Duodenal mucosa (tissue), 2 donors: ENCODE measurements around the gene COL8A2.

Experiments used
- H3K27ac ChIP-seq: one replicate; pipeline ENCODE4 v1.7.0; 2013; ENCODE audit warnings: low read depth, low read length
- H3K27me3 ChIP-seq, 2 donors: one replicate each; pipeline ENCODE4 v1.7.0; 2013; ENCODE audit warnings: low read length in 2 of 2, control low read depth in 1 of 2; ENCODE audit not compliant: insufficient read depth in 2 of 2, control insufficient read depth in 1 of 2
- H3K36me3 ChIP-seq, 2 donors: one replicate each; pipeline ENCODE4 v1.7.0; 2013; ENCODE audit warnings: low read length in 2 of 2, control low read depth in 1 of 2; ENCODE audit not compliant: insufficient read depth in 2 of 2, control insufficient read depth in 1 of 2
- H3K4me1 ChIP-seq, 2 donors: one replicate each; pipeline ENCODE4 v1.7.0; 2013; ENCODE audit warnings: low read length in 2 of 2, control low read depth in 1 of 2; ENCODE audit not compliant: insufficient read depth in 2 of 2, control insufficient read depth in 1 of 2
- H3K4me3 ChIP-seq, 2 donors: one replicate each; pipeline ENCODE4 v1.7.0; 2013; ENCODE audit warnings: low read length in 2 of 2, low read depth in 1 of 2
- H3K9ac ChIP-seq, 2 donors: one replicate each; pipeline ENCODE4 v1.7.0; 2013; ENCODE audit warnings: low read length in 2 of 2, low read depth in 1 of 2
- H3K9me3 ChIP-seq, 2 donors: one replicate each; pipeline ENCODE4 v1.7.0; 2013; ENCODE audit warnings: low read length in 2 of 2, control low read depth in 1 of 2; ENCODE audit not compliant: control insufficient read depth in 1 of 2

COL8A2 gene

DNA sequence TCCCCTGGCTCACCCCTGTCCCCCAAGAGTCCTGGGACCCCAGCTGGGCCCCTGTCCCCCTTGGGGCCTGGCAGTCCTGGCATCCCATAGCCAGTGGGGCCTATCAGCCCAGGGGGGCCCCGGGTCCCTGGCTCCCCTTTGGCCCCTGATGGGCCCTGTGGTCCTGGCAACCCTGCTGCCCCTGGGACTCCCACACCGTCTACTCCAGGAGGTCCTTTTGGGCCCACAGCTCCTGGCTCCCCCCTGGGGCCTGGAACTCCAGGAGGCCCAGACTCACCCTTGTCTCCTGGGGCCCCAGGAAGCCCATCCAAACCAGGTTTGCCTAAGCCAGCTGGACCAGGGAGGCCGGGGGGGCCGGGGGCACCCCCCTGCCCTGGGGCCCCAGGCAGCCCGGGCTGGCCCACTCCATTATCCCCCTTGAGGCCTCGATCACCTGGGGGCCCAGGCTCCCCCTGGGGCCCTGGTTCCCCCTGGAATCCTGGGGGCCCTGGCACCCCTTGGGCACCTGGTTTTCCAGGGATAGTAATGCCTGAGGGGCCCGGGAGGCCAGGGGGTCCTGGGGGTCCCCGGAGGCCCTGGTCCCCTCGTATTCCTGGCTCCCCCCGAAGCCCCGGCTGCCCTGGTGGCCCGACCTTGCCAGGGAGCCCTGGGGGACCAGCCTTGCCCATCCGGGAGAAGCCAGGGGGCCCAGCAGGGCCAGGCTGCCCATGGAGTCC is 26.2 kb downstream of the COL8A2 start:
- Histone ChIP-seq H3K27me3 (no peaks in the 10 kb centered on the region), H3K4me3 (no peak overlapping the region), H3K27ac (no peak overlapping the region), H3K9me3 (no peaks in the 10 kb centered on the region), H3K9ac (no peak overlapping the region), H3K36me3 (peaks cover 12 to 30% of the 10 kb centered on the region in 2 donors), H3K4me1 (peaks cover 5% of the 10 kb centered on the region in 2 donors)

DNA sequence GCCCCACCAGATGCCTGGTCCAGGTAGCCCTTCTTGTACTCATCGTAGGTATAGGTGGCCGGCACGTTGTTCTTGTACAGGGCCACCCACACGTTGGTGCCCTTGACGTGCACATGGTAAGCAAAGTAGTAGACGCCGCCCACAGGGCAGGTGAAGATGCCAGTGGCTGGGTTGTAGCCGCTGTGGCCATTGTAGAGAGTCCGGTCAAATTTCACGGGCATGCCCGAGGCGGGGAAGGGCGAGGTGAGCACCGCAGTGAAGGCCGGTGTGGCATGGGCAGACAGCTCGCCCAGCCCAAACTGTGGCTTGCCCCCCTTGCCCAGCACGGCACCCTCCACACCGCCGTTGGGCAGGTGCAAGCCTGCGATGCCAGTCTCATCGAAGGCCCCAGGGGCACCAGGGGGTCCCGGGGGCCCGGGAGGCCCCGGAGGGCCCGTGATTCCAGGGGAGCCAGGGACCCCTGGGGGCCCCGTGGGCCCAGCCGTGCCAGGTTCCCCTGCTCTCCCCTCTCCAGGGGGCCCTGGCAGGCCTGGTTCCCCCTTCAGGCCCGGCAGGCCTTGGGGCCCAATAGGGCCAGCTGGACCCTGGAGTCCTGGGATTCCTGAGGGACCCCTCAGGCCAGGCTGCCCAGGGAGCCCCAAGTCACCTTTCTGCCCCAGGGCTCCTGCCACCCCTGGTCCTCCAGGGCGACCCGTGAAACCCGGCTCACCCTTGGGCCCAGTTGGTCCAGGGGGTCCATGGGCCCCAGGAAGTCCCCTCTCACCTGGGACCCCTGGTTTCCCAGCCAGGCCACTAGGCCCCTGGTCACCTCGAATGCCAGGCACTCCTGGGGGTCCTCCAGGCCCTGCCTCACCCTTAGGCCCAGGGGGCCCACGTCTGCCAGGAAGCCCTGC is 27.1 kb downstream of the COL8A2 start:
- H3K27ac ChIP-seq: no peak overlapping the region
- H3K36me3 ChIP-seq: peaks cover 21 to 38% of the 10 kb centered on the region in 2 donors
- H3K4me3 ChIP-seq: no peak overlapping the region
- H3K9me3 ChIP-seq: no peaks in the 10 kb centered on the region
- H3K27me3 ChIP-seq: no peaks in the 10 kb centered on the region
- no peak overlapping the region for H3K9ac ChIP-seq
- H3K4me1 ChIP-seq: peaks cover 5 to 8% of the 10 kb centered on the region in 2 donors

DNA sequence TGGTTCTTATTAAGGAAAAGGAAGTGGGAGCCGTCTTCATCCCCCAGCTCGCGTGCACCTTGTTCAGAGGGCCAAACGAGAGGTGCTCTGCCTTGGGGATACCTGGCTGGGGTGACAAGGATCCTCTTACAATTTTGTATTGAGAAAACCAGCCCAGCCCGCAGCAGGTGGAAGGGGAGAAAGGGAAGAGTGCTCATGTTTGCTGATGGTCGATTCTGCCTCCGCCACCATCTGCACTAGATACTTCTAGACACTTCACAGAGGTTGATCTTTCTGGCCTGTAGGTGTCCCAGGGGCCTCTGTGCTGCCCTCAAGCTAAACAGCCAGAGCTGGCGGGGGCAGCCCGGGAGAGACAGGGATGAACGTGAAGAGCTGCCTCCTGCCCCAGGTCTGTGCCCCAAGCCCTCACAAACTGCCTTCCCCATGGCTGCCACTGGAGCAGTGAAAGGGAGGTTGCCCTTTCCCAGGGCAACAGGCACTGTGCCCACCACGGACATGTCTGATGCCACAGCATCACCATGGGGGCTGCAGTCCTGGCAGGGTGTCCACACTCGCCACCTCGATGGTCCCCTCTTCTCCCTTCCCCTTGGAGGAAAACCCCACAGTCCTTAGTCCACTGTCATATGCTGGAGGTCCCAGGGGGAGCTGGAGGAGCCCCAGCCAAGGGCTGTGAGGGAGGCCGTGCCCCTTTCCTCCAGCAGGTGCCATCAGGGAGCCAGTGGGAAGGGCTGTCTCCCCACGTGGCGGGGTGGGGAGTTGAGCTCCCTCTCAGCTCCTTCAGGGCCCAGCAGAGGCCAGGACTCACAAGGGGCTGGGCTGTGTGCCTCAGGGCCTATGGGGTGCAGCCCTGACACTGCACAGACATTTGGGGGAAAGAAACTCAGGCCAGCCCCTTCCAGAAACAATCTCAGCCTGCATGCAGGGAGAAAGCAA is 28.3 kb downstream of the COL8A2 start:
- Histone ChIP-seq H3K4me3 (no peak overlapping the region), H3K9me3 (no peaks in the 10 kb centered on the region), H3K36me3 (peaks cover 33 to 50% of the 10 kb centered on the region in 2 donors), H3K27ac (no peak overlapping the region), H3K4me1 (peaks cover 5 to 8% of the 10 kb centered on the region in 2 donors), H3K27me3 (no peaks in the 10 kb centered on the region), H3K9ac (no peak overlapping the region)

DNA sequence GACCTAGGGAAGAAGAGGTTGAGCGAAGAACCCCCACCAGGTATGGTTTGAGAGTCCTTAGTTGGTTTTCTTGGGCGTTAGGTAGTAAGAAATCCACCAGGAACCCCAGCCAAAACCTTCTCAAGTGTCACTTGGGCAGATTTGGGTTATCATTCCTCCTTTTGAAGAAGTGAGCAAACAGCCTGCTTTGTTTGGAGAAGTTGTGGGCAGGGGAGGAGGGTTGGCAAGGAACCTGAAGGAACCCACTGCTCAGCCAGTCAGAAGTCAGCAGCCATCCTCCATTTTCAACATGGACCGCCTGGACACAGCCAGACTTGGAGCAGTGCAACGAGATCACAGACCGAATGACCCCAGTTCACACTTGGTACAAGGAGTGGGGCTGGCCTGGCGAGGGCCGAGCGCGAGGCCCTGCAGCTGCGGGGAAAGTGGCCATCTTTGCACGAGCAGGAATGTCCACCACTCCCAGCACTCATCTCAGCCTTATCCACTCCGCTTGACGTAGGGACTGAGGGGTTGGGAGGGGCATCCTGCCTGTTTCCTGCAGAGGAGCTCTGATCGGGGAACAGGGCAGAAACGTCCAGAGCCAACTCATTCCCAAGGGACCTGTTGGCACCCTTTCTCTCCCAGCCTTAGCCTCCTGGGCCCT is 29.1 kb downstream of the COL8A2 start:
- peaks cover 37 to 57% of the 10 kb centered on the region in 2 donors for H3K36me3 ChIP-seq
- H3K27ac ChIP-seq: no peak overlapping the region

DNA sequence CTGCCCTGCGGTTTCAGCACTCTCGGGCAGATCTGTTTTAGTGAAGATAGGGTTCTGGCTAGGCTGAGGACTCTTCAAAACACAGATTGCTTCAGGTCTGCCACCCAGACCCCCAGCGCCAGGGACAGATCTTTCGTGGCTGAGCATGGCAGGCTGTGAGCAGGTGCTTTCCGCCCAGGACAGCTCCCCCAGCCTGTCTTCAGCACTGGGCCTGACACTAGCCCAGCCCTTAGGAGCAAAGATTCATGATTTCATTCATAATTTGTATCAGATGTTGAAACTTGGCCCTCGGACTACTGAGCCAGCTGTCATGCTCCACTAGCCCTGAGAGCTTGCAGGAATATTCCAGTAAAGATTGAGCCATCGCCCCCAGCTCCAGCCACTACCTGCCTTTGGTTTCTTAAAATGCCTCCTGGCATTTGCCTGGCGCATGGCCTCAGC is 30.4 kb downstream of the COL8A2 start:
- Histone ChIP-seq H3K36me3 (peaks cover 37 to 57% of the 10 kb centered on the region in 2 donors), H3K27ac (no peak overlapping the region), H3K9ac (no peak overlapping the region), H3K27me3 (no peaks in the 10 kb centered on the region), H3K4me1 (peaks cover 7 to 13% of the 10 kb centered on the region in 2 donors), H3K9me3 (no peaks in the 10 kb centered on the region), H3K4me3 (no peak overlapping the region)

More for the DNA sequence above, 29.1 kb downstream of the COL8A2 start:
- no peaks in the 10 kb centered on the region for H3K27me3 ChIP-seq
- peaks cover 8% of the 10 kb centered on the region in 2 donors for H3K4me1 ChIP-seq
- no peak overlapping the region for H3K4me3 ChIP-seq
- H3K9me3 ChIP-seq: no peaks in the 10 kb centered on the region
- no peak overlapping the region for H3K9ac ChIP-seq

DNA sequence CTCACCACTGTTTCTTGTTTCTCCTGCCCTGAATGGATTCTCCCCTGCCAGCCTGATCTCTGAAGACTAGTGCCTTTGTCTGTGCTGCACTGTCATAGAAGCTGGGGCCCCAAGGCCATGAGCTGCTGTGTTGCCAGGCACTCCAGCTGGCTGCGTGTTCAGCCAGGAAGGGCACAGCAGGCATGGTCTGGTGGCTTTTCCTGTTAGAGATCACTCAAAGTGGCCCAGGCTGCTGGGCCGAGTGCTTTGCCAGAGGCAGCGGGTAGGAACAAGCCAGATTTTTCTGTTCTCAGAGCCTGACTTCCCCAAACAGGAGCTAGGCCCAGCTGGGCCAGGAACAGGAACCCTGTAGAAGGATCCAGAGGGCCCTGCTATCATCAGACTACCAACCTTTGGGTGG is 31.1 kb downstream of the COL8A2 start:
- Histone ChIP-seq H3K27me3 (no peaks in the 10 kb centered on the region), H3K27ac (no peak overlapping the region), H3K36me3 (peaks cover 37 to 57% of the 10 kb centered on the region in 2 donors), H3K9me3 (no peaks in the 10 kb centered on the region), H3K4me1 (peaks cover 8 to 17% of the 10 kb centered on the region in 2 donors), H3K9ac (no peak overlapping the region), H3K4me3 (no peak overlapping the region)

DNA sequence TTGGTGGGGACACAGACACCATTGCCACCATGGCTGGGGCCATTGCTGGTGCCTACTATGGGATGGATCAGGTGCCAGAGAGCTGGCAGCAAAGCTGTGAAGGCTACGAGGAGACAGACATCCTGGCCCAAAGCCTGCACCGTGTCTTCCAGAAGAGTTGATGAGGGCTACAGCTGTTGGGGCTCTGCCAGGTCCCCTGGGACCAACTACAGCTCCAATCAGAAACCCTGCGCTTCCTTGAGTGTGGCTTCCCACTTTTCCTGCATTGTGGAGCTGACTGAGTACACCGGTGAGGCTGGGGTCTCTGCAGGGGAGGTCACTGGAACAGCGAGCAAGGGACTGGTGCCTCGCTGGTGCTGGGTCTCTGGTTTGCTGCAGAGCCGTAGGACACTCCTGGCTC is 31.8 kb downstream of the COL8A2 start:
- Histone ChIP-seq H3K4me3 (no peak overlapping the region), H3K36me3 (peaks cover 37 to 57% of the 10 kb centered on the region in 2 donors), H3K27me3 (no peaks in the 10 kb centered on the region), H3K9me3 (no peaks in the 10 kb centered on the region), H3K4me1 (peaks cover 8 to 20% of the 10 kb centered on the region in 2 donors), H3K9ac (no peak overlapping the region), H3K27ac (no peak overlapping the region)

DNA sequence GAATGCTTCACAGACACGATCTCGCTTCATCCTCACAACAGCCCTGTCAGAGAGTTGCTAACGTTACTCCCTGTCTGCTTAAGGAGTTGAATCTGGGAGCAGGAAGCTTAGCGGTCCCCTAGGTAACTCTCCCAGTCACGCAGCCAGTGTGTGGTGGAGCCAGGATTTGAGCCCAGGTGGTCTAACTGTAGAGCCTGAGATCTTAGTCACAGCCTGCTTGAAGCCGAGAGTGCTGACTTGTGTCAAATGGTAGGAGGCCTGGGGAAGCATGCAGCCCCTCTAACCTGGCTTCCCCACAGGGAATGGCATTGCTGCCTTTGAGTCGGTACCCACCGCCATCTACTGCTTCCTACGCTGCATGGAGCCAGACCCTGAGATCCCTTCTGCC is 32.2 kb downstream of the COL8A2 start:
- Histone ChIP-seq H3K4me3 (no peak overlapping the region), H3K4me1 (peaks cover 8 to 22% of the 10 kb centered on the region in 2 donors), H3K36me3 (peaks cover 37 to 57% of the 10 kb centered on the region in 2 donors), H3K27me3 (no peaks in the 10 kb centered on the region), H3K9ac (no peak overlapping the region), H3K27ac (no peak overlapping the region), H3K9me3 (no peaks in the 10 kb centered on the region)

DNA sequence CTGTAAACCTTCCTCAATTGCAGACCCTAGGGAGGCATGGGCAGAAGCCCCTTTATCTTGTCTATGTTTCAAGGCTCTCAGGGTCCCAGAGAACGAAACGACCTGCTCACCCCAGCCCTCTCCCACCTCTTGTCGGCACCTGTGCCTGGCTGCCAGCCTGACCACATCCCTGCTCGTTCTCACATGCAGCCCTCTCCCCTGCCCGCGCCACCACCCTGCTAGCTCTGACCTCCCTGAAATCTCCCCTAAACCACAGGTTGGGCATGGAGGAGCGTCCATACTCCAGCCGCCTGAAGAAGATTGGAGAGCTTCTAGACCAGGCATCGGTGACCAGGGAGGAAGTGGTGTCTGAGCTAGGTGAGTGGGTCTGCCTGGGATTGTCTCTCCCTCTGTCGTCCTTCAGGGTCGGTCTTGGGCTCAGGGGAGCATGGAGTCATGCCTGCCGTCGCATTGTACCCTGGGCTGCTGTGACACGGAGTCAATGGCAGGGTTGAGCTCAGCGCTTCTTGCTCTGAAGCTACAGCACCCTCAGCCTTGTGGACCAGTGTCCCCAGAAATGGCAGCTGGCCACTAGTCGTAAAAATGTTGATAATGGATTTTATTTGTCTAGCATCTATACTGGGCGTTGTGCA is 32.7 kb downstream of the COL8A2 start:
- H3K27ac ChIP-seq: no peak overlapping the region
- H3K4me3 ChIP-seq: no peak overlapping the region
- H3K4me1 ChIP-seq: peaks cover 8 to 22% of the 10 kb centered on the region in 2 donors
- no peaks in the 10 kb centered on the region for H3K9me3 ChIP-seq
- H3K36me3 ChIP-seq: peaks cover 37 to 57% of the 10 kb centered on the region in 2 donors
- H3K27me3 ChIP-seq: no peaks in the 10 kb centered on the region
- no peak overlapping the region for H3K9ac ChIP-seq
